ENCODE results near the gene NUP37.
"Not testable (repeated sequence)": the region's sequence is repeated elsewhere in the genome, so short reads cannot be mapped to it uniquely, and the experiment has no call there.

GRCh38 chr12:102130720-102131119 lies 10.8 kb upstream of the NUP37 start:
- TF ChIP-seq GLIS2 (tag by site-specific recombination; IDR thresholded peaks at IDR 0.05); CTCF (tag by site-specific recombination; IDR thresholded peaks at IDR 0.05); ZNF624 (tag by site-specific recombination; IDR thresholded peaks at IDR 0.05); REST (tag by site-specific recombination; IDR thresholded peaks at IDR 0.05); ZNF10 (tag by site-specific recombination; IDR thresholded peaks at IDR 0.05); ZNF768 (tag by site-specific recombination; IDR thresholded peaks at IDR 0.05); ZNF121 (tag by site-specific recombination; IDR thresholded peaks at IDR 0.05); BCL11B (tag by site-specific recombination; IDR thresholded peaks at IDR 0.05; ENCODE audit: low read depth); TRIM28 (IDR thresholded peaks at IDR 0.05; ENCODE audit: borderline replicate concordance, low read length); TSHZ1 (tag by site-specific recombination; IDR thresholded peaks at IDR 0.05; ENCODE audit: borderline replicate concordance): not testable (repeated sequence)
